HG02763 (cell line): ENCODE measurements around the gene C10orf88.
"Not testable (repeated sequence)": the region's sequence is repeated elsewhere in the genome, so short reads cannot be mapped to it uniquely, and the experiment has no call there.

Experiments used
- ATAC-seq: cut with Tn5 transposase; IDR thresholded peaks from one replicate; pipeline ENCODE4 v1.9.1; 2021; ENCODE audit warnings: mild to moderate bottlenecking, moderate library complexity; ENCODE audit not compliant: unreplicated experiment

The C10orf88 gene

DNA sequence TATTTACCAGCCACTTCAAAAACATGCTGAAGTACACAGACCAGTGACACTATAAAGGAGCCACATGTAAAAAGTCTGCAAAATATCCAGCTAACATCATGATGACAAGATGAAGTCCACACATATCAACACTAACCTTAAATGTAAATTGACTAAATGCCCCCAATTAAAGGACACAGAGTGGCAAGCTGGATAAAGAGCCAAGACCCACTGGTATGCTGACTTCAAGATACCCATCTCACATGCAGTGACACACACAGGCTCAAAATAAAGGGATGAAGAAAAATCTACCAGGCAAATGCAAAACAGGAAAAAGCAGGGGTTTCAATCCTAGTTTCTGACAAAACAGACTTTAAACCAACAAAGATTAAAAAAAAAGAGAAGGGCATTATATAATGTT, 12.9 kb upstream of the C10orf88 start:
- ATAC-seq = no peak

DNA sequence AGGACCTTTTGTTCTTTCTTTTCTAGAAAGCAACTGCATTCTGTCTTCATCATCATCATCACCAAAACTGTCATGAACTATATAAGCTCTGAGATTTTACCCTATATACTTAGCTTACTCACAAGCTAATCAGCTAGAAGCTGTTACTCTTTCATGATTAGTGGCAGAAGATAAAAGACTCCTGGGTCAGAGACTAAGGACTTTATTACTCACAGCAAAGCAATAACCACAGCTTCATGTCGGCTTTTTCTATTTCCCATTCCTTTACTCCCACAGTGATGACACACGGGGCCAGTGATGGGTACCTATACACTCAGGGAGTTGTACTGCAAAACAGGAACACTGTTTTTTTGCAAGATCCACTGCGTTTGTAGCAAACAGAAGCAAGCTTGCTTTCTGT, 8.4 kb upstream of the C10orf88 start:
- no peak for ATAC-seq

DNA sequence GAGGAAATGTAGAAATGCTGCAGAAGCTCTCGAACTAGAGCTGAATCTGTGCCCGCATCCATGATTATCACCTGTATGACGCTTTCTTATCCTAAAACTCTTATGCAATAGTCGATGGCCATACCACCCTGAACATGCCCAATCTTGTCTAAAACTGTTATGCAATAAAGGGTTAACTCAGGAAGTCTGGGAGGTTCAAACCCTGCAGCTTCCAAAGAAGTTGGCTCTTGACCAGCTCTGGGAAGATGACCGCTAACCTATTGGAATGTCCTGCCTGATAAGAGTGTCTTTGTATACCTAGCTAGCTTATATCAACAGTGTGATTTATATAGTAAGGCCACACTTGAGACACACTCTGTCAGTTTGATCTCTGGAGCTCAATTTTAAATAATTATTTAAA, 3.4 kb upstream of the C10orf88 start:
- ATAC-seq = no peak

DNA sequence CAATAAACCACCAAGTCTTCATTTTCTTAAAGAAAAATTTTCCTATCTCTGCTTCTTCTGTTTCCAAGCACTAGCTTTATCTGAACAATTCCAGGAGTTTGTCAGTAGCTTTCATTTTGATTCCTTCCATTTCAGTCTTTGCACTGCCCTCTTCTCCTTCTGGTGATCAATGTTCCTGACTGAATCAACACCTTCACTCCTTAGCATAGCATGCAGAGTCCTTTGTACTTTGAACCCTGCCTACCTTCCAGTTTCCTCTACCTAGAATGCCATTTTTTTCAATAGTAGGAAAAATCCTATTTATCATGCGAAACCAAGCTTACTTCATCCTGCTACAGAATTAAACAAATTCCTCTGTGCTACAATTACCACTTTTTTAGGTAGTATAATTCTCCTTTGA, 1.9 kb upstream of the C10orf88 start:
- no peak for ATAC-seq

DNA sequence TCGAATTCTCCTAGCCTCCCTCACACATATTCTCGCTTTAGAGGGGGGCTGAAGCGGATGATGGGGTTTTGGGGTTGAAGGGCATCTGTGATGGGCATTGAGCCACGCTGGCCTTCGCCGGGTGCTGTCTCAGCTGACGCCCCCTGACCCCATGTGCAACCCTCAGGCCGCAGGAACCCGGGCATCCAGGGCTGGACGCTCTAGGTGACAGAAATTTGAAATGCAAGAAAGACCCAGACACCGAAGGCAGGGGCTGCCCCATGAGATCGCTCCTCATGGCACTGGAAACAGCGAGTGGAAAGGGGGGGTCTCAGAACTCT, 664 bp upstream of the C10orf88 start:
- no peak for ATAC-seq

DNA sequence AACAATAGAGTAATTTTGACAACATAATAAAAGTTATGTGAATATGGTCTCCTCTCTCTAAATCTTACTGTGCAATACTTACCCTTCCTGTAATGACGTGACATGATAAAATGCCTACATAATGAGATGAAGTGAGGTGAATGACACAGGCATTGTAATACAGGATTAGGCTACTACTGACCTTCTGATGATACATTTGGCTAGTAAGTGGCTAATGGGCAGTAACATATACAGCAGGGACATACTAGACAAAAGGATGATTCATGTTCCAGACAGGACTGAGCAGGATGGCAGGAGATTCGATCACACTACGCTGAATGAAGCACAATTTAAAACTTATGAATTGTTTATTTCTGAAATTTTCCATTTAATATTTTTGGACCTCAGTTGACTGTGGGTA, 4.7 kb downstream of the C10orf88 start:
- no peak for ATAC-seq

DNA sequence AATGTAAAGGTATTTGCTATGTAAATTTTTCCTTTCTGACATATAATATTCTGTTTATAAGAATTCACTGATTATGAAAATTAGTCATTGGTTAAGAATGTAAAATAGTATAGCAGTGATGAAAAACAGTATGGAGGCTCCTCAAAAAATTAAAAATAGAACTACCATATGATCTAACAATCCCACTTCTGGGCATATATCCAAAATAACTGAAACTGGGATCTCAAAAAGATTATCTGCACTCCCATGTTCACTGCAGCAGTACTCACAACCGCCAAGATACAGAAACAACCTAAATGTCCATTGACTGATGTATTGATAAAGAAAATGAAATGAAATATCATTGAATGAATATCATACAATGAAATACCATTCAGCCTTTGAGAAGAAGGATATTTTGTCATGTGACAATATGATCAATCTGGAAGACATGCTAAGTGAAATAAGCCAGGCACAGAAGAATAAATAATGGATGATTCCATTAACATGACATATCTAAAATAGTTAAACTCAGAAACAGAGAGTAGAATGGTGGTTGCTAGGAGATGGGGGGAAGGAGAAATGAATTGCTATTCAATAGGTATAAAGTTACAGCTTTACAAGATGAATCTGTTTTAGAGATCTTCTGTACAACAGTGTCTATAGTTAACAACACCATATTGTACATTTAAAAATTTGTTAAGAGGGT, 14.0 kb downstream of the C10orf88 start:
- no peak for ATAC-seq

DNA sequence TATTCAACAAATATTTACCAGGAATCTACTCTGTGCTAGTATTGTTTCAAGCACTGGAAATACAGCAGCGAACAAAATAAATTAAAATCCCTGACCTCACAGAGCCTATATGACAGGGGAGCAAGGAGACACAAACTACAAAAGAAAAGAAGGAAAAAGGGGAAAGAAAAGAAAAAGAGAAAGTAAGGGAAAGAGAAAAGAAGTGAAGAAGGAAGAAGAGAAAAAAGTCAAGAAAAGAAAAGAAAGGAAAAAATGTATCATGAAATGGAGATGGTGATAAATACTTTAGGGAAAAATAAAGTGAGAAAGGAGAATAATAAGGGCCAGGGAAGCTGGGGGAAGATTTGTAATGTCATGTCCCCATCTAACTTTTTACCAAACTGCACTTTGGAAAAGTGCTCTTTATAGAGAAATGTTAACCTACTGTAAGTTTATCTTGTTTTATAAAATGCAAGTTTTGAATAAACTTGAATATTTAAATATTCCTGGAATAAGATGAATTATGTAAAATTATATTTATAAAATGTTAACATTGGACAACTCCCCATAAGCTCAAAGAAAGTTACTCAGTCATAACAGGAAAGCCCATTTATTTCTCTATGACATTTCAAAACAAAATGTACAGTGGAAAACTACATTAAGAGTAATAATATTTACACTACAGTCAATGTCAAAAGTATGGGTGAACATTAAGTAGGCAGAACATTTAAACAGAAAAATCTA, 14.7 kb downstream of the C10orf88 start:
- no peak for ATAC-seq

DNA sequence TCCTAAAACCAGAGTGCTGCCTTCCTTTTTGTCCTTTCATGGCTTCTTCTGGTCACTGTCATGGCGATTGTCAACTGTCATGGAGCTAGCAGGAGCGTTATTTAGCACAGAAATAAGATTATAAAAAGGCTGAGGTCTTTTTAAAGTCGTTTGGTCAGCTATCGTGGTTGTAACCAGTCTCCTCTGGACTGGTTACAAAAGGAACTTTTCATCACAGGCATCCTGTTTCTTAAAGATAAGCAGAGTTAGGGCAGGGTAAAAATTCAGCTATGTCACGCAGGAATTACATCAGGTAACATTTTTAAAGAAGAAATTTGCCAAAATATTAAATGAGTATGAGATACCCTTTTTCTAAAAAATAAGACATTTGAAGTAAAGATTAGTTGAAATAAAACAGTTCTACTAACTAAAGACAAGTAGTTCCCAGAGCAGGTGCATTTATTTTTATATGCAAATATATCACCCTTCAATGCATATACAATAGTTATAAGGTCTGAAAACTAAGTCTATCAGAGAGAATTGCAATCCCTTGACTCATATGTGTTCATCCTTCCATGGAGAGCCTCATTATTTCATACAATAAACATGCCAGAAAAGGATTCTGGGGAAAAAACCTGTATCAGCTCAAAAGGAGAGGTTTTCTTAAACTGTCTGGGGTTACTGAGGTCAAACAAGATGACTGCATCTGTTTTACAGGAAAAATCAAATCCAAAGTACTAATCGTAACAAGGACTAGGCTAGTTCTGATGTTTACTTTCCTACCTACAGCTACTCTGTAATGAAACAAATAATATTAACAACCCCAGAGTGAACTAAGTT, 22.7 kb downstream of the C10orf88 start:
- ATAC-seq = no peak

DNA sequence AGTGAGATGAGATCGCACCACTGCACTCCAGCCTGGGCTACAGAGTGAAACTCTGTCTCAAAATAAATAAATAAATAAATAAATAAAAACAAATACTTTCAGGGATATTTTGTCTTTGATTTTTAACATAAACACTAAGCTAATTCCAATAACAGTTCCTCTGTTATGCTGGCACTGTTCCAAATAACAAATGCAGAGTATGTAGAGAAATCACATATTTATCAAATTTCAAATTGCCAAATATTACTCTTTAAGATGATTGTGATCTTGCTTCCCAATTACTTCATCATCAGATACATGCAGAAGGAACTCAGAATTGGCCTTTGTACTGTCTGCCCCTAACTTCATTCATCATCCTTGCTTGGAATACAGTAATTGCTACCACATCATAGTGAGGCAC, 23.9 kb downstream of the C10orf88 start:
- no peak for ATAC-seq

DNA sequence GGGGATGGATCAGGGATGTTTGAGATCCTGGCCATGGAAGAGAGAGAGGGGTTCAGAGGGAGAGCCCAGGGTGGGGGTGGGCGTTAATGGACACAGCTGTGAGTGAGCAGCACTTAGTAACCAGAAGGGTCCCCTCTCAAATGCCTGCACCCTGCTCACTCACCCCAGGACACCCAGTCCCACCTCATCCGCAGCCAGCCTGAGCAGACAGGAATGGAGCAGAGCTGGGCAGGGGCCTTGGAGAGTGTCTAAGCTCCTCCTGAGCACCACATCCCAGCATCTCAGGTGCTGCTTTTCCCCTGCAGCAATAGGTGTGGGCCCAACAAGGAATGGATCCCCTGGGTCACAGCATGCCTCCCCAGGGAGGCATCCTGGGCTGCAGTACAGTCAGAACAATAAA, 38.3 kb downstream of the C10orf88 start:
- no peak for ATAC-seq

DNA sequence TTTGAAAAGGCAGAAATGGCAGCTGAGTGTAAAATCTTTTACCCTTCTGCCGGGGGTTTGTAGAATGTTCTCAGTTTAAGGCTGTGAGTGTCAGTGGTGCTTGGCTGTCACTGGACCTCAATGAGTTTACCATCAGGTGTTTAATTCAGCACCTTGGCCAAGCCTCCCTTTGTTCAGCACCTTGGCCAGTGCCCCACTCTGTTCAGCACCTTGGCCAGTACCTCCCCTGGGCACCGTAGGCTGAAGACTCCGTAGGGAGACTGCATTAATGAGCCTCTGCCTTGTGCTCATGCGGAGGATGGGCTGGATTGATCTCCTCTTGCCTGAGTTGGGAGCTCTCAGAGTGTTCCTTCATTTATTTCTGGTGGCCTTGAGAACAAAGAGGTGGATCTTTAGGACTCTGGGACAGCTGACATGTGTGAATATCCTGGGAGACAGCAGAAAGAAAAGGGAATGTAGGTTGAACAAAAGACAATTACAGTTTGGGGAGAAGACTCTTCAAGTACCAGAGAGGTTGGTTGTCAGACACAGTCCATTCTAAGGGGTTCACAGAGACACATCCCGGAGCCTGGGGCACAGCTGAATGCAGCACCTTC, 42.0 kb downstream of the C10orf88 start:
- no peak for ATAC-seq

DNA sequence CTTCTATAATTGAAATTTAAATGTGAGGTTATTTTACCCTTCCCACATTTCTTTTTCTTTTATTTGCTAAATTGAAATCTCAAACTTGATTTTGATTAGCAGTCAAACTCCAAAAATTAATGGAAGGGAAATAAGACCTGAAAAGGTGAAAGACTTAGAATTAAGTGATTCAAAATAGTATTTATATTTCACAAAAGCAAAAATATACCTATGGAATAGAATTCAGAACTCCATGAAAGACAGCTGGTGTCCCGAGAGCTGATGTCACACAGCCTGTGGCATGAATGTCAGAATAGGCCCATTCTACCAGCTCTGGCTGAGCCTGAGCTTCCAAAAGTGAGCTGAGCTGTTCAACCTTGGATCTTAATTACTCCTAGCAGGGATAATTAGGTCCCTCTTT, 43.7 kb downstream of the C10orf88 start, which contains the start of gene FAM24A:
FAM24A (plus strand) TSS at position 301 of the 400 bp plus-strand sequence. CDS start 1,025 bp downstream, outside the sequence.
- no peak for ATAC-seq

DNA sequence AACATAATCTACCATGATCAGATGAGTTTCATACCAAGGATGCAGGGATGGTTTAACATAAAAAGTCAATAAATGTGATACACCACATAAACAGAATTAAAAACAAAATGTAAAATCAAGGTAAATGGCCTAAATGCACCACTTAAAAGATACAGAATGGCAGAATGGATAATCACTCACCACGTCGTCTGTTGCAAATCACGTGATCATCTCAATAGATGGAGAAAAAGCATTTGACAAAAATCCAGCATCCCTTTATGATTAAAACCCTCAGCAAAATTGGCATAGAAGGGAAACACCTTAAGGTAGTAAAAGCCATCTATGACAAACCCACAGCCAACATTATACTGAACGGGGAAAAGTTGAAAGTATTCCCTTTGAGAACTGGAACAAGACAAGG, 50.2 kb downstream of the C10orf88 start:
- ATAC-seq = not testable (repeated sequence)

DNA sequence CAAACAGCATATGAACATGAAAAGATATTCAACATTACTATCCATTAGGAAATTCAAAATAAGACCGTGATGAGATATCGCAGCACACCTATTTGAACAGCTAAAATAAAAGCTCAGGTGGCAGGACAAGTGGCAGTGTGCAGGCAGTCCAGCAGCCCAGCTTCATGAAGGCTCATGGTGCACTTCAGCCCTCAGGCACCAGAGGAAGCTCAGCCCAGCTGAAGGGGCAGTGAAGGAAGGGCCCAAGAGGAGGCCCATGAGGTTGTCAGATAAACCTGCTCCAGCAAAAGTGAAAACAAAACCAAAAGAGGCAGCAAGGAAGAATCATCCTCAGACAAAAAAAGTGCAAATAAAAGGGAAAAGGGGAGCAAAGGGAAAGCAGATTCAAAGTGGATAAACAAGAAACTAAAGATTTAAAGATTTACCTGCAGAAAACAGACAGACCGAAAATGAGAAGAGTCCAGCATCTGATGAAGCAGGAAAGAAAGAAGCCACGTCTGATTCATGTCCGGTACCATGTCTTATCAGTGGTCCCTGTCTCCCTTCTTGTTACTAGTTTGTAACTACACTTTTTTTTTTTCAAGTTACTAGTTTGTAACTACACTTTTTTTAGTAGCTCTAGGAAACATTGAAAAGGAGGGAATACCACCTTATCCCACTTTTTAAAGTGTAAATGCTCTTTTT, 59.6 kb downstream of the C10orf88 start:
- ATAC-seq = no peak

DNA sequence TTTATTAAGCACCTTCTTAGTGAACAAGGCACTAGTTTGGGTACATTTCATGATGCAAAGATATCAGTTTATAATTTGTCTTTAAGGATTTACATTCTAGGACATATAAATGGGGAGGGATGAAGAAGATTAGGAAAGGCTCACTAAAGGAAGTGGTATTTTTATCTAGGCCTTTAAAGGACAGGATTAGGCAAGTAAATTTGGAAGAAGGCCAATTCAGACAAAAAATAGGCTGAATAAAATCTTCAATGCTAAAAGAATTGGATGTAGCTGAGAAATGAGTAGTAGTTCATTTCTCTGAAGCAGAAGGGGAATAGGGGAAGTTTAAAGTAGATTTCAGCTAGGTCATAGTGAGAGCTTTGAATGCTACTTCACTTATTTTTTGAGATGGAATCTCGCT, 69.9 kb downstream of the C10orf88 start:
- ATAC-seq = no peak

DNA sequence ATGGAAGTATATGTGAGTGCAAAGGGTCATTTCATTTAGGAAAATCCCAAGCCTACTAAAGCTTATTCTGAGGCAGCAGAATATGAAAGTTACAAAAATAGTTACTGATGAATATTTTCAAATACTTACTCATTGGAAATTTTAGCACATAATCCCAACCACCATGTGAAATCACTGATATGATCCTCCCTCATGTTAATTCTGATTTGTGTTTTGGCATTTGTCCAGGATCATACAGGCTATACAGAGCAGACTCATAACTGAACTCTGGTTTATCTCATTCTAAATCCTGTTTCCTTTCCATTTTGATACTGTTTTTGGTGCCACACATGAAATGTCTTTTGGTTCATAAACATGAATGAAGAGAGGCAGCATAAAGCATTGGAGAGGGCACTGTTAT, 71.3 kb downstream of the C10orf88 start:
- ATAC-seq = no peak
